Parathyroid adenoma (tissue), 2 donors: ENCODE data around the gene RSPH1.

Experiments
- H2AFZ ChIP-seq: fragments of 300-600 bp; sonication (generic); one replicate; pipeline ENCODE4 v1.7.0; 2017; ENCODE audit warnings: antibody characterized with exemption, mild to moderate bottlenecking
- H3K27ac ChIP-seq: fragments of 300-600 bp; sonication (generic); one replicate; pipeline ENCODE4 v1.7.0; 2017
- H3K27me3 ChIP-seq: fragments of 300-600 bp; sonication (generic); one replicate; pipeline ENCODE4 v1.7.0; 2017; ENCODE audit warnings: low read length; ENCODE audit not compliant: control insufficient read depth, insufficient read depth
- H3K36me3 ChIP-seq: fragments of 300-600 bp; sonication (generic); one replicate; pipeline ENCODE4 v1.7.0; 2017; ENCODE audit warnings: low read length; ENCODE audit not compliant: control insufficient read depth, insufficient read depth
- H3K4me1 ChIP-seq: fragments of 300-600 bp; sonication (generic); one replicate; pipeline ENCODE4 v1.7.0; 2017; ENCODE audit warnings: control low read depth
- H3K4me2 ChIP-seq: fragments of 300-600 bp; sonication (generic); one replicate; pipeline ENCODE4 v1.7.0; 2017; ENCODE audit warnings: low read length
- H3K4me3 ChIP-seq: fragments of 300-600 bp; sonication (generic); one replicate; pipeline ENCODE4 v1.7.0; 2017; ENCODE audit warnings: low read depth, low read length
- H3K79me2 ChIP-seq: fragments of 300-600 bp; sonication (generic); one replicate; pipeline ENCODE4 v1.7.0; 2017; ENCODE audit warnings: control low read depth
- H3K9ac ChIP-seq: fragments of 300-600 bp; sonication (generic); one replicate; pipeline ENCODE4 v1.7.0; 2017; ENCODE audit warnings: mild to moderate bottlenecking
- H3K9me3 ChIP-seq: fragments of 300-600 bp; sonication (generic); one replicate; pipeline ENCODE4 v1.7.0; 2017; ENCODE audit warnings: low read length; ENCODE audit not compliant: control insufficient read depth
- TF ChIP-seq, protein P1 (sequence below): fragments of 300-600 bp; sonication (generic); IDR thresholded peaks from one replicate; pipeline ENCODE4 v1.7.0; 2017; ENCODE audit warnings: antibody characterized with exemption, mild to moderate bottlenecking
- donor health status: primary hyperparathyroidism.

The RSPH1 gene

DNA sequence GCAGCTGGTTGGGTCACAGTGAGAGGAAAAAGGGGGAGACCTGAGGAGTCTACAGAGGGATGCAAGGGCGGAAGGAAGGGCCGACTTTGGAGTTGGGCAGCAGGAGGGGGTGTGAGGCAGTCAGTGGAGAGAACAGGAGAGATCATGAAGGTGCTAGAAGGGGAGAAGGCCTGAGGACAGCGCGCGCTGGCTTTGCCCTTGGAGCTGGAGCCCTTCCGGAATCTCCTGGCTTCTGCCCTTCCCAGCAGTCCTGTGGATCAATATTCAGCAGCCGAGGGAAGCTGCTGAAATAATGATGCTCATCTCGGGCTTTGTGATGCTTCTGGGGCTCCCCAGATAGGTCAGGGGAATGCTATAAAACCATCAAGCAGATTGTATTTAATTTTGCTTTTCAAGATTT is 44.4 kb upstream of the RSPH1 start:
- Histone ChIP-seq H3K36me3 (no peaks in the 10 kb centered on the region), H3K27me3 (no peaks in the 10 kb centered on the region), H3K4me2 (no peak overlapping the region), H3K9me3 (no peaks in the 10 kb centered on the region), H3K4me3 (no peak overlapping the region), H2AFZ (no peak overlapping the region), H3K4me1 (no peaks in the 10 kb centered on the region), H3K79me2 (no peaks in the 10 kb centered on the region), H3K9ac (no peak overlapping the region), H3K27ac (no peak overlapping the region)
- TF ChIP-seq, protein P1, sequence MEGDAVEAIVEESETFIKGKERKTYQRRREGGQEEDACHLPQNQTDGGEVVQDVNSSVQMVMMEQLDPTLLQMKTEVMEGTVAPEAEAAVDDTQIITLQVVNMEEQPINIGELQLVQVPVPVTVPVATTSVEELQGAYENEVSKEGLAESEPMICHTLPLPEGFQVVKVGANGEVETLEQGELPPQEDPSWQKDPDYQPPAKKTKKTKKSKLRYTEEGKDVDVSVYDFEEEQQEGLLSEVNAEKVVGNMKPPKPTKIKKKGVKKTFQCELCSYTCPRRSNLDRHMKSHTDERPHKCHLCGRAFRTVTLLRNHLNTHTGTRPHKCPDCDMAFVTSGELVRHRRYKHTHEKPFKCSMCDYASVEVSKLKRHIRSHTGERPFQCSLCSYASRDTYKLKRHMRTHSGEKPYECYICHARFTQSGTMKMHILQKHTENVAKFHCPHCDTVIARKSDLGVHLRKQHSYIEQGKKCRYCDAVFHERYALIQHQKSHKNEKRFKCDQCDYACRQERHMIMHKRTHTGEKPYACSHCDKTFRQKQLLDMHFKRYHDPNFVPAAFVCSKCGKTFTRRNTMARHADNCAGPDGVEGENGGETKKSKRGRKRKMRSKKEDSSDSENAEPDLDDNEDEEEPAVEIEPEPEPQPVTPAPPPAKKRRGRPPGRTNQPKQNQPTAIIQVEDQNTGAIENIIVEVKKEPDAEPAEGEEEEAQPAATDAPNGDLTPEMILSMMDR = no peak

DNA sequence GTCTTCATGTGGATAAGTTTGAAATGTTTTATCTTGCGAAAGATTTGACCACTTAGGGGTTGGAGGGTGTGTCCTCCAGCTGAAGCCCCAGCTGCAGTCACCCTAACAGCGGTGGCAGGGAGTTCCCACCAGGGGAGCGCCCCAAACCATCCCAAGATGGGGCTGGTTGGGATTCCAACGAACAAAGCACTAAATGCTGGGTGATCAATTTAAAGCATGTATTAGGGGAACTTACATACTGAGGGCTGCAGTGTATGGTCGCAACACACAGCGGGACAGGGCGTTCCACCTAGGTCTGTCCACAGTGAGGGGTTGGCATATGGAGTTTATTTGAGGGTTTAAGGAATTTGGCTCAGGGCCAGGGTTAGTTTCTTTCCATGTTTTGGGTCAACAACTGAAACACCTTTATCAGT is 43.9 kb upstream of the RSPH1 start:
- H3K36me3 ChIP-seq = no peaks in the 10 kb centered on the region
- TF ChIP-seq, protein P1 = no peak
- H3K79me2 ChIP-seq = no peaks in the 10 kb centered on the region
- H2AFZ ChIP-seq = no peak overlapping the region
- no peaks in the 10 kb centered on the region for H3K4me1 ChIP-seq
- H3K4me3 ChIP-seq = no peak overlapping the region
- H3K9me3 ChIP-seq = no peaks in the 10 kb centered on the region
- no peak overlapping the region for H3K9ac ChIP-seq
- no peaks in the 10 kb centered on the region for H3K27me3 ChIP-seq
- no peak overlapping the region for H3K27ac ChIP-seq
- H3K4me2 ChIP-seq = no peak overlapping the region

DNA sequence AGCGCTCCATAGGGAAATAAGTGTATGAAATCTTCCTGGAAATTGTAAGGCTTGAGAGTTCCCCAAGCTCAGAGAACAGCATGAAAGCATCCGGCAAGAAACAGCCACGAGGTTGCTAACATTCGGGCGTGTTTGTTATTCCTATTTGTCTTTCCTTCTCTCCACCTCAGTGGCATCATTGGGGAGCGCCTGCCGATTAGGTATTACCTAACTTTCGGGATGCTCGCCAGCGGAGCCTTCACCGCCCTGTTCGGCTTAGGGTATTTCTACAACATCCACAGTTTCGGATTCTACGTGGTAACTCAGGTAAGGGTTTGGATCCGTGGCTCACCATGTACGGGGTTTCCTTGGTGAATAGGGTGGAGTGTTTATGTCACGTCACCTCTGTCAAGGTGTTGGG is 43.3 kb upstream of the RSPH1 start:
- Histone ChIP-seq H3K9ac (no peak overlapping the region), H2AFZ (no peak overlapping the region), H3K4me2 (no peak overlapping the region), H3K4me3 (no peak overlapping the region), H3K79me2 (no peaks in the 10 kb centered on the region), H3K27me3 (no peaks in the 10 kb centered on the region), H3K36me3 (no peaks in the 10 kb centered on the region), H3K9me3 (no peaks in the 10 kb centered on the region), H3K27ac (no peak overlapping the region), H3K4me1 (no peaks in the 10 kb centered on the region)
- TF ChIP-seq, protein P1 = no peak

DNA sequence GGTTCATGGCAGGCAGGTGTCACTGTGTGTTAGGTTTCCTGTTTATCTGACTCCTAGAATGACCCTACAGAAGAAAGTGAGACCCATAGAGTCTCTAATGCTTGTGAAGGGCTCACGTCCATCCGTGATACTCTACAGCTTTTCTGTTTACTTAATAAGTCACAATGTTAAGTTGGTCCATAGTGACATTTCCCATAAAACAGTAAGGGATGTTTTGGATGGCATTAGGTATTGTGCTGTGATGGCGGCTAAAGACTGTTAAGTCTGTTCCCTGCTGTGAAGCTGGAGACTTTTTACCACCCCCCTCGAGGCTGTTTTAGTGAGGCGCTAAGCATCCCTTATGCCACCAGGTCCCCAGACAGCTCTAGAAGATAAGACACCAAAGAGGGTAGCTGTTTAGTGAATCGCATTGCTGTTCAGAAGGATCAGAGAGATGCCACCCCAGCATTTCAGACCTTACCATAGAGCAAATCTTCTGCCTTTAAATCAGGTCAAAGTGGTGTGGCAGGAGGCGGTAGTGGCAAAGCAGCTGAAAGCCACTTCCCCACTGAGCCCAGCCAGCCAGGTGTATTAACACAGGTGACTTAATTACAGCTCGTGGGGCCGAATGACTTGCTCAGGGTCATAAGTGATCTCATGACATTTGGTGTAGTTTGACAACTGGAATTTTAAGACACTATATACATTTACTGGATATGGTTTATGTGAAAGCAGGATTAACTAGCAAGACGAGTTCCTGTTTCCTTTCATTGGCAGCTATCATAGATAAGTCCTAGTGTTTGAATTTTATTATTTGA is 42.7 kb upstream of the RSPH1 start:
- Histone ChIP-seq H3K4me3 (no peak overlapping the region), H3K27me3 (no peaks in the 10 kb centered on the region), H3K9me3 (no peaks in the 10 kb centered on the region), H3K4me2 (no peak overlapping the region), H2AFZ (no peak overlapping the region), H3K9ac (no peak overlapping the region), H3K27ac (no peak overlapping the region), H3K79me2 (no peaks in the 10 kb centered on the region), H3K4me1 (no peaks in the 10 kb centered on the region), H3K36me3 (no peaks in the 10 kb centered on the region)
- TF ChIP-seq, protein P1 = no peak
